OCI-LY7 (cell line): ENCODE results near the gene TBL1XR1. TPM values are rescaled to one million over a fixed set of nuclear protein-coding genes. Genes with fewer than 3 reads are reported as not detected.

Source experiments
- BruUV-seq: library from RNA; stranded (reverse); fragments of 400-500 nt; replicated peaks from 2 replicates; lab custom pipeline; 2021; lab: Mats Ljungman, UMichigan
- CTCF ChIA-PET: fragments of 300-600 bp; sonication (Branson Sonifier 250); formaldehyde crosslinking; loops from one replicate; lab custom pipeline; 2022; ENCODE audit warnings: antibody characterized with exemption; ENCODE audit not compliant: unreplicated experiment; lab: Charles Lee
- POLR2A ChIA-PET: fragments of 300-600 bp; sonication (Branson Sonifier 250); formaldehyde crosslinking; loops from one replicate; lab custom pipeline; 2022; ENCODE audit warnings: antibody characterized with exemption; lab: Charles Lee
- DNase-seq: peaks from one replicate; pipeline ENCODE4 v3.0.0-alpha.2; 2015; ENCODE audit warnings: low spot score
- H2AFZ ChIP-seq: fragments of 200-600 bp; sonication (generic), shearing (Covaris generic); 2 replicates; pipeline ENCODE4 v1.6.1; 2014; ENCODE audit warnings: mild to moderate bottlenecking, antibody characterized with exemption, low read length, moderate library complexity
- H3K27ac ChIP-seq: fragments of 200-600 bp; sonication (generic); 2 replicates; pipeline ENCODE4 v1.5.1; 2014; ENCODE audit warnings: mixed run types, low read depth, mild to moderate bottlenecking, moderate library complexity, low read length, inconsistent platforms; ENCODE audit not compliant: poor library complexity, severe bottlenecking
- H3K36me3 ChIP-seq: fragments of 200-600 bp; sonication (generic); 2 replicates; pipeline ENCODE4 v1.6.1; 2014; ENCODE audit warnings: mild to moderate bottlenecking, antibody characterized with exemption, low read length, moderate library complexity, mixed read lengths; ENCODE audit not compliant: insufficient read depth
- H3K4me1 ChIP-seq: fragments of 200-600 bp; sonication (generic); 2 replicates; pipeline ENCODE4 v1.5.1; 2014; ENCODE audit warnings: mild to moderate bottlenecking, low read length; ENCODE audit not compliant: insufficient read depth, poor library complexity, severe bottlenecking
- H3K4me2 ChIP-seq: fragments of 200-600 bp; sonication (generic); 2 replicates; pipeline ENCODE4 v1.6.1; 2014; ENCODE audit warnings: mild to moderate bottlenecking, low read length
- H3K4me3 ChIP-seq: fragments of 200-600 bp; sonication (generic); 2 replicates; pipeline ENCODE4 v1.5.1; 2014; ENCODE audit warnings: mild to moderate bottlenecking, low read depth, low read length; ENCODE audit not compliant: poor library complexity, severe bottlenecking
- H3K79me2 ChIP-seq: fragments of 200-600 bp; sonication (generic); 2 replicates; pipeline ENCODE4 v1.6.1; 2016; ENCODE audit warnings: low read depth, mild to moderate bottlenecking, low read length, moderate library complexity, mixed read lengths; ENCODE audit not compliant: insufficient read depth
- H3K9me2 ChIP-seq: fragments of 200-600 bp; sonication (generic); 2 replicates; pipeline ENCODE4 v1.6.1; 2016; ENCODE audit warnings: mild to moderate bottlenecking, low read length, mixed read lengths; ENCODE audit not compliant: insufficient read depth
- H3K9me3 ChIP-seq: fragments of 200-600 bp; sonication (generic); 2 replicates; pipeline ENCODE4 v1.6.1; 2014; ENCODE audit warnings: mild to moderate bottlenecking, mixed run types, low read length, mixed read lengths
- H4K20me1 ChIP-seq: fragments of 200-600 bp; sonication (generic); 2 replicates; pipeline ENCODE4 v1.6.1; 2014; ENCODE audit warnings: mild to moderate bottlenecking, antibody characterized with exemption, low read length, moderate library complexity, mixed read lengths; ENCODE audit not compliant: insufficient read depth
- CTCF ChIP-seq: fragments of 200-600 bp; sonication (generic); conservative IDR thresholded peaks from 2 replicates; pipeline ENCODE4 v1.5.1; 2014; ENCODE audit warnings: mild to moderate bottlenecking, antibody characterized with exemption, low read length, moderate library complexity, mixed read lengths
- EZH2phosphoT487 ChIP-seq: fragments of 200-600 bp; sonication (generic); IDR thresholded peaks from 2 replicates; pipeline ENCODE4 v1.6.1; 2018; ENCODE audit warnings: low read depth, borderline replicate concordance, mild to moderate bottlenecking, mixed run types, antibody characterized with exemption, low read length, moderate library complexity, mixed read lengths
- intact Hi-C: fragments of 100-400 bp; cut with micrococcal nuclease; formaldehyde crosslinking; loops from one replicate; pipeline ENCODE4 v1.10.0; 2022; ENCODE audit not compliant: unreplicated experiment
- total RNA-seq, 2 experiments: library from RNA; depleted of rRNA in 1 of 2; stranded (reverse); fragments of >200 nt in 1 of 2; shearing (Covaris generic) in 1 of 2; gene quantifications; 2 replicates each; pipeline ENCODE4 v1.2.3, GENCODE V29; 2014 to 2022

The TBL1XR1 gene
- total RNA-seq, 2 experiments from 2014 or later: 103 to 158 TPM

DNA sequence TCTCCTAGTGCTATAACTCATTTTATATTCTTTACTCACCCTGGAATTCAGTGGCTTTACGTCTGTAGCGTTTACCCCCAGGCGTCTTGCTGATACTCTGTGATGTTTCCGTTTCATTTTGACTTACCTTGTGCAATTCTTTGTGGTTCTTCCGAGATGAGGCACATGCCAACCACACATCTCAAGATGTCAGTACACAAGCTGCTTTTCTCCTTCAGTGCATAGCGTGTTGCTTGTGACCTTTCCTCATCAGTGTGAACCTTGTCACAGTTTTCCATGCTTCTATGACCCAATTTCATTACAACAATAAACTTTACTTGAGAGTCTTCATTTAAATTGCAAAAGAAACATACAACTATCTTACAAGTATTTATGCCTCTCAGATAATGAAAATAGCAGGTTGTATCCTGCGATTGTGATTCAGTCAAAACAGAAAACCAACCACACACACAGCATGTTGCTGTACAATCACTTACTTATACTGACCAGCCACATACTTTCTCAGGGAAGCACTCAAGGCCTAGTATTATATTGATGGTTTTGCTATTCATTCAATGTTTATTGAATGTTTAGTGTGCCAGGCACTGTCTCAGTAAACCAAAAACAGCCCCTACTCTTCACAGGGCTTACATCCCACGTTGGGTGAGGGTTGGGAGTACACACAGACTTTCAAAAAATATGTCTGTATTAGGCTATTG, 4.6 kb upstream of the TBL1XR1 start:
- H3K79me2 ChIP-seq: peaks cover under 1% of the 10 kb centered on the region; the same call in 1 of the 2 replicates
- TF ChIP-seq EZH2phosphoT487 (no peak), CTCF (no peak)
- peak overlapping the region; percentile 84 for H2AFZ ChIP-seq
- CTCF ChIA-PET: no interaction called here
- peak; percentile 56 for DNase-seq
- POLR2A ChIA-PET: interaction anchor here (0.9 kb wide), 1 partner anchor 151 kb away, joined by 5 read pairs; no protein-coding TSS in a partner anchor
- H3K9me3 ChIP-seq: no peaks in the 10 kb centered on the region
- no peaks in the 10 kb centered on the region for H3K36me3 ChIP-seq
- peak overlapping the region; percentile 64 for H3K4me2 ChIP-seq
- no peaks in the 10 kb centered on the region for H4K20me1 ChIP-seq
- no peak overlapping the region for H3K27ac ChIP-seq
- peak overlapping the region; percentile 24 for H3K4me3 ChIP-seq
- H3K9me2 ChIP-seq: no peaks in the 10 kb centered on the region
- intact Hi-C loops: loop anchor here (10.0 kb wide), 1 partner anchor 583 kb away; no protein-coding TSS in a partner anchor
- no TSS peak for BruUV-seq
- peaks cover 40% of the 10 kb centered on the region for H3K4me1 ChIP-seq

DNA sequence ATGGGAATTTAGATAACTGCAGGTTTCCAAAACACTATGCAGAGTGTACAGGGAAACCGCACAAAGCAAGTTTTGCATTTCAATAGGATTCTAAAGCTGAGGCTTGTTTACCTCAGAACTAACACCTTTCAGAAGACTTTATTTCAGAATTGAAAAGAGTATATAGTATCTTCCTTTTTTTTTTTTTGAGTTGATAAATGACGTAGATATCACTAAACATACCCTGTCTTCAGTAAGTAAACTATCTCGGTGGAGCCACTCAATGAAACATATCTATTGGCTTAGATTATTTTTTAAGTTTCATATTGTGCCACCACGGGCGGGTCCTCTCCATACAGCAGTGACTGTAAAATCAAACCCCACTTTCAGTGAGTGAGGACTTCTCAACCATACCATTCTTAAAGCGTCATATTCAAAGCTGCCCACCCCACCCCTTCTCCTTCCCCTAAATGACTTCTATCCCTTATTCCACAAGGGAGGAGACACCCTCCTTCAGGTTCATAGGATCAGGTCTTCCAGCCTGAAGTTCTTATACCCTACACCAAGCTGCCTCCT, 2.0 kb upstream of the TBL1XR1 start:
- Histone ChIP-seq H3K4me3 (peak overlapping the region; percentile 100), H3K79me2 (peaks cover 24% of the 10 kb centered on the region), H4K20me1 (peaks cover 9% of the 10 kb centered on the region), H3K9me3 (no peaks in the 10 kb centered on the region), H3K4me1 (peaks cover 44% of the 10 kb centered on the region), H3K9me2 (no peaks in the 10 kb centered on the region), H2AFZ (peak overlapping the region; percentile 81; the same call in 1 of the 2 replicates), H3K4me2 (peak overlapping the region; percentile 96), H3K36me3 (peaks cover 17% of the 10 kb centered on the region; the same call in 1 of the 2 replicates), H3K27ac (peak overlapping the region; percentile 95)
- POLR2A ChIA-PET: interaction anchor here (0.6 to 3.1 kb wide), 8 partner anchors 23 to 181 kb away, joined by 3 to 17 read pairs (median 4); no protein-coding TSS in a partner anchor
- intact Hi-C loops: loop anchor here (2.0 kb wide), 1 partner anchor 126 kb away; no protein-coding TSS in a partner anchor
- no TSS peak for BruUV-seq
- DNase-seq: no peak
- CTCF ChIA-PET: no interaction called here
- TF ChIP-seq CTCF (no peak), EZH2phosphoT487 (no peak)
